HG03280 (cell line): Measurements from ENCODE around the gene SUGCT.
"Not testable (repeated sequence)": the region's sequence is repeated elsewhere in the genome, so short reads cannot be mapped to it uniquely, and the experiment has no call there.

Source experiments
- ATAC-seq: cut with Tn5 transposase; IDR thresholded peaks from one replicate; pipeline ENCODE4 v1.9.1; 2021; ENCODE audit warnings: mild to moderate bottlenecking, moderate library complexity; ENCODE audit not compliant: unreplicated experiment

Gene SUGCT

DNA sequence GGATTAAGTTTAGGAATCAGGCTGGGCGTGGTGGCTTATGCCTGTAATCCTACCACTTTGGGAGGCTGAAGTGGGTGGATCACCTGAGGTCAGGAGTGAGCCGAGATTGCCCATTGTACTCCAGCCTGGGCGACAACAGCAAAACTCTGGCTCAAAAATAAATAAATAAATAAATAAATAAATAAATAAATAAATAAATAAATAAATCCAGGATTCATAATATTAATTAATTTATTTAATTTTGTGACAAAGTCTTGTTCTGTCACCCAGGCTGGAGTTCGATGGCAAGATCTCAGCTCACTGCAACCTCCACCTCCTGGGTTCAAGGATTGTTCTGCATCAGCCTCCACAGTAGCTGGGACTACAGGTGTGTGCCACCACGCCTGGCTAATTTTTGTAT lies 4.2 kb downstream of the SUGCT start:
- no peak for ATAC-seq

- ATAC-seq, result not testable (repeated sequence)
These were observed 5.1 kb downstream of the SUGCT start for GRCh38 chr7:40139891-40140290.

- ATAC-seq, result not testable (repeated sequence)
These were observed 7.1 kb downstream of the SUGCT start for GRCh38 chr7:40141916-40142315.

DNA sequence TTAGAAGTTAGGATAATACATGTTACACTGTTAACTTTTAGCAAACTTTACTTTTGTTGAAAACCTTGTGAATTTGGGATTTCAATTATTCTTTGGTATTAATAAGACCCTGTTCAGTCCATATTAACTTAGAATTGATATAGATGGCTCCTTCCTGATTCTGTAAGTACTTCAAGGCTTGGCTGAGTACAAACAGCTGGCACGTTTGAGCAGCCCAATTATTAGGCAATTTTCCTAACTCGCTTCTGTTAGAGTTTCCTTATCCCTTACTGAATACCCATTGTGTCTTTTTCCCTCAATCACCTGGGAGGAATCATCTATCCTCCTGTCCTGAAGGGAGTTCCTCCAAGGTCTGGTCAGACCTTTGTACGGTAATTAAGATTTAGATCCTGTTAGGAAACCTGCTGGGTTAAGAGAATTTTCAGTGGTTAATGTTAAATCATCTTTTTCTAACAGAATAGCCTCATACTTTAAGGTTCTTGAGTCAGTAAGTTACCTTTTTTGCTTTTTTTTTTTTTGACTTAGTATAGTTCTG lies 10.9 kb downstream of the SUGCT start:
- not testable (repeated sequence) for ATAC-seq

DNA sequence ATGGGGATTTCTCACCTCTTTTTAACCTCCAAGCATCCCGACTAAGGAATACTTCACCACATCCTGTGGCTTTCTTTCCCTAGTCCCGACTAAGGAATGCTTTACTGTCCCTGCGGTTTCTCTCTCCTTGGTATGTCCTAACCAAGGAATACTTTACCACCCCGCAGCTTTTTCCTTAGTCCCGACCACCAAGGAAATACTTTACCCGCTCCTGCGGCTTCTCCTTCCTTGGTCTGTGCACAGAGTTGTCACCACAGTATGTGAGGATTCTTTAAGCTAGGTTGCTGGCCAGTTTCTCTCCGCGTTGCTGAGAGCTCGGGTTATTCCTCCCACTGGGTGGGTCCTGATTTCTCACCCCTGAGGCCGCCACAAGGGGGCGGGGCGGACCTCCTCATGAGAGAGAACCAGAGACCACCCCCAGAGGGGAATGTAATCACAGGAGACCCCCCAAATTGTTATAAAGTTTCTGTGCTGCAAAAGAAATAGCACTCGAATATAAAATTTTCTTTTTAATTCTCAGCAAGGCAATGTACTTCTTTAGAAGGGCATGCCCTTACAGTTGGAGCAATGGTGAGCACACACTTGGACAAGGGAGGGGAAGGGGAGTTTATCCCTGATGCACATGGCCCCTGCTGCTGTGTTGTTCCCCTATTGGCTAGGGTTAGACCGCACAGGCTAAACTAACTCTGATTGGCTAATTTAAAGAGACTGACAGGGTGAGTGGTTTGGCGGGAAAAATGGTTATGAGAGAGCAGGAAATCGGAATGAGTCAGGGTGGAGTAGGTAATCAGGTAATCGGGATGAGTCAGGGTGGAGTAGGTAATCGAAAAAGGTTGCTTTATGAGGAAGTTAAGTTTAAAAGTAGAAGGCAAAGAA lies 12.8 kb downstream of the SUGCT start:
- ATAC-seq, result no peak

DNA sequence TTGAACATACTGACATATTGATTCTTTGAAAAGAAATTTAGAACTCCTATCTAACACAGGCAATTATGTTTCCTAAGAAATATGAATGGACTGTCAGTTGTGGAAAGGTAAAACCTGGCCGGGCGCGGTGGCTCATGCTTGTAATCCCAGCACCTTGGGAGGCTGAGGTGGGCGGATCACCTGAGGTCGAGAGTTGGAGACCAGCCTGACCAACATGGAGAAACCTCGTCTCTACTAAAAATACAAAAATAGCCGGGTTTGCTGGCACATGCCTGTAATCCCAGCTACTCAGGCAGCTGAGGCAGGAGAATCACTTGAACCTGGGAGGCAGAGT lies 13.4 kb downstream of the SUGCT start:
- not testable (repeated sequence) for ATAC-seq

DNA sequence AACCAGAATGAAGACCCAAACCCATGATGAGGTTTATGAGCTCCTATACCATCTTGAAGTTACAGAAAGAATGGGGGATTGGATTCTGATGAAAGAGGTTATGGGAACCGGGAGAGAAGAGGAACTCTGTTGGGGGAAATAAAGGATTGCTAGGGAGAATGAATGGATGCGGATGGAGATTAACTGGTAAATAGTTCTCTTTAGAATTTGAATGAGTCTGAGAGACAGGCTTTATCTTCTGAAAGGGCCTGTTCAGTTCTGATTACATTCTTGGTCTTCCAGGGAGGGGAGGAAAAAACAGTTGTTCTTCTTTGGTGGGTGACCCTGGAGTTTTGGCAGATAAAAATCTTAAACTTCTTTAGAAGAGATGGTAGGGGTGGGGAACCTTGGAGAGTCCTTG lies 13.9 kb downstream of the SUGCT start:
- no peak for ATAC-seq

GRCh38 chr7:40151504-40151903 lies 16.7 kb downstream of the SUGCT start:
- no peak for ATAC-seq

GRCh38 chr7:40156988-40157387 lies 22.2 kb downstream of the SUGCT start:
- ATAC-seq, result no peak

DNA sequence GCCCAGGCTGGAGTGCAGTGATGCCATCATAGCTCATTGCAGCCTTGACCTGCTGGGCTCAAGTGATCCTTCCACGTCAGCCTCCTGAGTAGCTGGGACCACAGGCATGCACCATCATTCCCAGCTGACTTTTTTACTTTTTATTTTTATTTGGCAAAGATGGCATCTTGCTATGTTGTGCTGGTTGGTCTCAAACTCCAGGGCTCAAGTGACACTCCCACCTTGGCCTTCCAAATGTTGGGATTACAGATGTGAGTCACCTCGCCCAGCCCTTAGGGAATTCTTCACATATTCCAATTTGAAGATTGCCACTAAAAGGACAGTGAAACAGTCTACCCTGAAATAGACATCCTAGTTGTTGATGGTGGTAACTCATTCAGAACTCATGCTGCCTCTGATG lies 27.7 kb downstream of the SUGCT start:
- no peak for ATAC-seq

DNA sequence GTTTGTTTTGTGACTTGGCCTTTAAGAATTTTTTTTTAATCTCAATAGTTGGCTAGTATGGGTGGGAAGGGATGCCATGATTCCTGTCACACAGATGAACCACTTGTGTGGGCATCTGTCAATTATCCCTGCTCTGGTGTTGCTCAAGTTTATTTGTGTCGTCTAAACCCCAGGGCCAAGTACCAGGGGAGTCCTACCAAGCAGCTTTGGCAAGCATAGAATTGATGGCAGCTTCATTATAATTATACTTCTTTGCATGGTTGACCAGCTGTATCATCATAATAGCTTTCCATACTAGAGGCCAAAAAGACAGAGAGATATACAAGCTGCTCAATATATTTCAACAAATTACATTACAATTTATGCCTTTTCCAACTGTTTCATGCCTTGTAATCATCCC lies 30.4 kb downstream of the SUGCT start:
- ATAC-seq, result no peak

DNA sequence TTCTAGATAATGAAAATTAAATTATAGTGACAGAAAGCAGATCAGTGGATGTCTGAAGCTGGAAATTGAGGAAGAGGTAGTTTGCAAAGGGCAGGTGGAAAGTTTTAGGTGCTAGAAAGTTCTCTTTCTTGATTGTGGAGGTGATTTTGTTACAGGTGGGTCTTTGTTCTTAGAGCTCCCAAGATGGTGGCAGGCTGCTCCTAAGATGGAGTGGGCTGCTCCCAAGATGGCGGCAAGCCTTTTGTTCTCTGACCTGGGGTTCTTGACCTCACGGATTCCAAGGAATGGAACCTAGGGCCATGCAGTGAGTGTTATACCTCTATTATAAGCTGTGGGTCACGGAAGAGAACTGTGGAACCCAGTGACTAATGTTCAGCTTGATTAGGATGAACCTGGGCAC lies 32.5 kb downstream of the SUGCT start:
- no peak for ATAC-seq

DNA sequence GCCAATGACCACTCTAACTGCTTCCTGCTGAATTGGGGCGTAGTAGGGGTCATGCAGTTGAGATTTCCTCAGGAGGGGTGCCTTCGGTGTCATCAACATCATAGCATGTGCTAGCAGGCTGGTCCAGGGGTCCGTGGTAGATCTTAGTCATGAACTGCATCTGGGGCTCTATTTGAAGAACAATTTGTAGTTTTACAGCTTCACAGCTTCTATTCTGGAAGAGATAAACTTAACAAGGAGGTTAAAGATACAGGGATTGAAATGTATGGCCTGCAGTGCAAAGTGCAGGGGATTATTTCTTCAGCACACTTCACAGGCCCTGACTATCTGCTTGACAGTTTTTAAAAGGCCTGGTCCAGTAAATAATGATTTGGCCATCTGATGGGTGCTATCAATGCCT lies 33.5 kb downstream of the SUGCT start:
- ATAC-seq, result not testable (repeated sequence)

- ATAC-seq, result not testable (repeated sequence)
These were observed 38.3 kb downstream of the SUGCT start for GRCh38 chr7:40173121-40173520.

GRCh38 chr7:40175256-40175655 lies 40.5 kb downstream of the SUGCT start:
- not testable (repeated sequence) for ATAC-seq

GRCh38 chr7:40175725-40176510 lies 41.1 kb downstream of the SUGCT start:
- ATAC-seq, result no peak

DNA sequence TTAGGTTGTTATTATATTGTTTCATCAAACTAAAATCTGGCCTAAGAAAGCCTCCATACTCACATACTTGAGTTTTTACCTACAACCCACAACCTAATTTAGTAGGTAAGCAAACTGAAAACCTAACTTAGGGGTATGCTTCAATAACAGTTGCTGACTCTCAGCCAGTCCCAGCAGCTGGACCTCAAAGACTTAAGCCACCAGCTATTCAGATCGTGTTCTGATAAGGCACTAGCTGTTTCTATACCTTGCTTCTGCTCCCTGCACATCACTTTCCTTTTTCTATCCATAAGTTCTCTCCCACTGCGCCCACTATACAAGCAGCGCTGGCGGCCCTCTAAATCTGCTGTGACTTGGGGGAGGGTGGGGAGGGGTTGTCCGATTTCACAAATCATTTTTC lies 42.3 kb downstream of the SUGCT start:
- ATAC-seq, result no peak

- ATAC-seq, result no peak
These were observed 47.6 kb downstream of the SUGCT start for GRCh38 chr7:40182452-40182851.

GRCh38 chr7:40186586-40186985 lies 51.8 kb downstream of the SUGCT start:
- ATAC-seq, result no peak

- no peak for ATAC-seq
These were observed 57.2 kb downstream of the SUGCT start for GRCh38 chr7:40192036-40192435.

DNA sequence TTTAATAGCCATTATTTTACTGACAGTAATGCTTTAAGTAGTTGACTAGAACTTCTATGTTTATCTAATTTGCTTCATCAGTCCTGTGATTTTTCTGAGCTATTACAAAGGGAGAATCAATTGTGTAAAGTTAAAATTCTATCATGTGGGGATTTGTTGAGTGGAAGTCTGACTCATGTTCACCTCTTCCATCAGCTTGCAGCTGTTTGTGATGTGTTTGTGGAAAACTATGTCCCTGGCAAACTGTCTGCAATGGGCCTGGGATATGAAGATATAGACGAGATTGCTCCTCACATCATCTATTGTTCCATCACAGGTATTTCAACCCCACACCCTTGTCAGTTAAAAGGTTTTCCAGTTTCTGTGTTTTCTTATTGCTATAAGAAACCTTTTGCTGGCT lies 59.9 kb downstream of the SUGCT start:
- no peak for ATAC-seq

DNA sequence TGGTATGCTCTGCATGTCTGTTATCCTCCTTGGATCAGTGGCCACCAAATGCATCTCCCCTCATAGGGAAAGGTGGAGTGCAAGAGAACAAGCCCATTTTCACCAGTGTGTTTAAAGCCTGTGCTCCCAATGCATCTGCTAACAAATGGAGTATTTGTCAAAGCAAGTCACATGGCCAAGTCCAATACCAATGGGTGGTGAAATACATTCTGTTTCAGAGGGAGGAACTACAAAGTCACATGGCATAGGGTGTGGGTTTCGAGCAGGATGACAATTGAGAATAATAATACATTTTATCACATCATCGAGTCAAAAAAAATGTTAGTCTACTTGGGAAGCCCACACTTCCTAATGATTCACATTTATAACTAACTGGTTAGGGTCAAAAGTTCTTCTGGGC lies 62.7 kb downstream of the SUGCT start:
- ATAC-seq, result no peak
